HepG2 (cell line): ENCODE data around the gene TAF6. TPM values are rescaled to one million over a fixed set of nuclear protein-coding genes. Genes with fewer than 3 reads are reported as not detected.
A peak's percentile ranks its signal among the peaks of the same experiment; 100 is the strongest.

Experiments
- CREM ChIP-seq, 2 experiments: sonication (generic) in 1 of 2; formaldehyde crosslinking in 1 of 2; IDR thresholded peaks; 2 replicates each; pipeline versions ENCODE4 v1.4.0 to v1.6.1; 2016 to 2020; ENCODE audit warnings: antibody characterized with exemption in 1 of 2, mild to moderate bottlenecking in 1 of 2, missing genetic modification reagents in 1 of 2
- GLMP ChIP-seq: sonication (generic); formaldehyde crosslinking; IDR thresholded peaks from 2 replicates; pipeline ENCODE4 v1.9.0; 2021; ENCODE audit warnings: missing genetic modification reagents, mild to moderate bottlenecking, borderline replicate concordance
- GPN1 ChIP-seq: sonication (generic); formaldehyde crosslinking; IDR thresholded peaks from 2 replicates; pipeline ENCODE4 v1.5.1; 2020; ENCODE audit warnings: missing genetic modification reagents, borderline replicate concordance
- HMGA1 ChIP-seq: sonication (generic); formaldehyde crosslinking; conservative IDR thresholded peaks from 2 replicates; pipeline ENCODE4 v1.4.0; 2020; ENCODE audit warnings: missing genetic modification reagents
- KDM5B ChIP-seq: sonication (generic); formaldehyde crosslinking; IDR thresholded peaks from 2 replicates; pipeline ENCODE4 v1.4.0; 2020; ENCODE audit warnings: missing genetic modification reagents, mild to moderate bottlenecking, borderline replicate concordance
- NR2F2 ChIP-seq: IDR thresholded peaks from 2 replicates; pipeline ENCODE4 v1.6.1; 2012; ENCODE audit warnings: low read depth, inconsistent platforms, borderline replicate concordance
- RXRA ChIP-seq: sonication (generic); formaldehyde crosslinking; IDR thresholded peaks from 2 replicates; pipeline ENCODE4 v1.5.1; 2020; ENCODE audit warnings: missing genetic modification reagents
- TRIM24 ChIP-seq: sonication (generic); formaldehyde crosslinking; IDR thresholded peaks from 2 replicates; pipeline ENCODE4 v1.8.0; 2022; ENCODE audit warnings: mild to moderate bottlenecking, missing genetic modification reagents
- ZBTB4 ChIP-seq: sonication (generic); formaldehyde crosslinking; IDR thresholded peaks from 2 replicates; pipeline ENCODE4 v1.4.0; 2020; ENCODE audit warnings: missing genetic modification reagents, mild to moderate bottlenecking, borderline replicate concordance
- ZEB1 ChIP-seq: IDR thresholded peaks from 2 replicates; pipeline ENCODE4 v1.6.1; 2012; ENCODE audit warnings: mild to moderate bottlenecking, low read depth, inconsistent platforms; ENCODE audit not compliant: insufficient replicate concordance
- ZNF331 ChIP-seq: sonication (generic); formaldehyde crosslinking; IDR thresholded peaks from 2 replicates; pipeline ENCODE4 v1.4.0; 2020; ENCODE audit warnings: missing genetic modification reagents
- ZNF512 ChIP-seq: sonication (generic); formaldehyde crosslinking; IDR thresholded peaks from 2 replicates; pipeline ENCODE4 v1.4.0; 2020; ENCODE audit warnings: mild to moderate bottlenecking, missing genetic modification reagents
- ZNF687 ChIP-seq: sonication (generic); formaldehyde crosslinking; IDR thresholded peaks from 2 replicates; pipeline ENCODE4 v1.5.1; 2020; ENCODE audit warnings: mild to moderate bottlenecking, missing genetic modification reagents, moderate library complexity
- ZNF792 ChIP-seq: IDR thresholded peaks from 2 replicates; pipeline ENCODE4 v1.6.1; 2016
- ZUFSP ChIP-seq: sonication (generic); formaldehyde crosslinking; IDR thresholded peaks from 2 replicates; pipeline ENCODE4 v1.9.0; 2021; ENCODE audit warnings: missing genetic modification reagents, mild to moderate bottlenecking, borderline replicate concordance
- polyA plus RNA-seq, 8 experiments: library from polyadenylated mRNA; depleted of rRNA in 3 of 8; stranded (reverse) in 7 of 8; unstranded in 1 of 8; fragments of >200 nt; fragmentation: Illumina TruSeq in 4 of 8; extraction: Trizol in 4 of 8; gene quantifications; 2 replicates each; pipeline versions ENCODE4 v1.2.1 to v1.2.3, GENCODE V29; 2011 to 2016; ENCODE audit warnings: low read depth in 4 of 8, missing spikeins in 1 of 8, mixed read lengths in 1 of 8; ENCODE audit not compliant: insufficient read depth in 1 of 8
- total RNA-seq, 5 experiments: library from RNA; depleted of rRNA; stranded (reverse); fragments of >200 nt; fragmentation: Illumina TruSeq; extraction: Trizol; gene quantifications; 2 replicates each; pipeline ENCODE4 v1.2.3, GENCODE V29; 2016; ENCODE audit warnings: low read depth in 1 of 5

TAF6 gene
- total and polyA plus RNA-seq, 2 of the 13 experiments (the other 11 are each of a cell fraction or from before 2014, with no cell fraction given) = 12.9 to 18.8 TPM

- TF ChIP-seq RXRA (CRISPR knock-in tag) = 0 out of 2 replicates have a peak, but pooled peaks have one; percentile 11
- peak; percentile 14; the same call in 1 of the 2 replicates for TF ChIP-seq ZNF792 (CRISPR knock-in tag)
- TF ChIP-seq GPN1 = no peak
- no peak for TF ChIP-seq ZNF512
- no peak; the same call in 1 of the 2 replicates for TF ChIP-seq ZNF331 (CRISPR knock-in tag)
- TF ChIP-seq NR2F2 = no peak
- TF ChIP-seq KDM5B (CRISPR knock-in tag) = peak; percentile 59; the same call in 1 of the 2 replicates
- peak; percentile 80 for TF ChIP-seq ZNF687 (CRISPR knock-in tag)
- no peak for TF ChIP-seq HMGA1 (CRISPR knock-in tag)
- TF ChIP-seq ZUFSP = no peak
- TF ChIP-seq CREM (IDR thresholded peaks at IDR 0.05) = peak; percentile 26; the same call in 1 of the 2 replicates
- no peak for TF ChIP-seq CREM (CRISPR knock-in tag; IDR thresholded peaks at IDR 0.05)
- no peak for TF ChIP-seq GLMP (CRISPR knock-in tag)
- no peak for TF ChIP-seq ZEB1
- TF ChIP-seq TRIM24 (CRISPR knock-in tag) = no peak
- no peak for TF ChIP-seq ZBTB4 (CRISPR knock-in tag)
These were observed 8.0 kb upstream of the TAF6 start, which contains the start of gene MBLAC1 (continued) for GRCh38 chr7:100126931-100127865.
